Muscle of arm (tissue), 12 donors: Measurements from ENCODE around the gene INPP5A. TPM values are rescaled to one million over a fixed set of nuclear protein-coding genes. Genes with fewer than 3 reads are reported as not detected.

Experiments
- DNase-seq: peaks from one replicate; pipeline ENCODE4 v3.0.0-alpha.2; 2013
- polyA plus RNA-seq, 12 donors: library from polyadenylated mRNA; unstranded; fragments of 120-200 nt; gene quantifications; one replicate each; pipeline ENCODE4 v1.2.1, GENCODE V29; 2013; ENCODE audit not compliant: insufficient read length in 12 of 12

Gene INPP5A
- polyA plus RNA-seq, 12 donors = 22.2 to 59.4 (median 43.8) TPM; not detected in 1

- no peak for DNase-seq
Measured at GRCh38 chr10:132776821-132777220, 239.2 kb downstream of the INPP5A start.

DNA sequence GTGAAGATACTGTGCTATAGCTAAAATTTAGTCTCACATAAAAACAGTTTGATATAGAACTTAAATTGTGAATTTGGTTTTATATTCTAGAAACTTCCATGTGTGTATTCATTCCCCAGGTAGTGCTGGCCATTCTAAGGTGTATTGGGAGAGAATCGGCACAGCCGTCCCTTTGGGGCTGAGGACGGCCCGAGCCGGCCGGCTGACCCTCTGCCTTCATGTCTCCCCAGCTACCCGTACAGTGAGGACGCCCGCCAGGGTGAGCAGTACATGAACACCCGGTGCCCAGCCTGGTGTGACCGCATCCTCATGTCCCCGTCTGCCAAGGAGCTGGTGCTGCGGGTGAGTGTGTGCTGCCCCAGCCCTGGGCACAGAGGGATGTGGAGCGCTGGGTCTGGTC lies 239.9 kb downstream of the INPP5A start:
- no peak for DNase-seq

GRCh38 chr10:132779549-132780294 lies 242.1 kb downstream of the INPP5A start:
- no peak for DNase-seq

- DNase-seq = no peak
Measured at GRCh38 chr10:132780356-132780755, 242.8 kb downstream of the INPP5A start.

- DNase-seq = no peak
Measured at GRCh38 chr10:132781556-132781955, 244.0 kb downstream of the INPP5A start.

GRCh38 chr10:132783165-132783939 lies 245.8 kb downstream of the INPP5A start:
- DNase-seq = no peak

DNA sequence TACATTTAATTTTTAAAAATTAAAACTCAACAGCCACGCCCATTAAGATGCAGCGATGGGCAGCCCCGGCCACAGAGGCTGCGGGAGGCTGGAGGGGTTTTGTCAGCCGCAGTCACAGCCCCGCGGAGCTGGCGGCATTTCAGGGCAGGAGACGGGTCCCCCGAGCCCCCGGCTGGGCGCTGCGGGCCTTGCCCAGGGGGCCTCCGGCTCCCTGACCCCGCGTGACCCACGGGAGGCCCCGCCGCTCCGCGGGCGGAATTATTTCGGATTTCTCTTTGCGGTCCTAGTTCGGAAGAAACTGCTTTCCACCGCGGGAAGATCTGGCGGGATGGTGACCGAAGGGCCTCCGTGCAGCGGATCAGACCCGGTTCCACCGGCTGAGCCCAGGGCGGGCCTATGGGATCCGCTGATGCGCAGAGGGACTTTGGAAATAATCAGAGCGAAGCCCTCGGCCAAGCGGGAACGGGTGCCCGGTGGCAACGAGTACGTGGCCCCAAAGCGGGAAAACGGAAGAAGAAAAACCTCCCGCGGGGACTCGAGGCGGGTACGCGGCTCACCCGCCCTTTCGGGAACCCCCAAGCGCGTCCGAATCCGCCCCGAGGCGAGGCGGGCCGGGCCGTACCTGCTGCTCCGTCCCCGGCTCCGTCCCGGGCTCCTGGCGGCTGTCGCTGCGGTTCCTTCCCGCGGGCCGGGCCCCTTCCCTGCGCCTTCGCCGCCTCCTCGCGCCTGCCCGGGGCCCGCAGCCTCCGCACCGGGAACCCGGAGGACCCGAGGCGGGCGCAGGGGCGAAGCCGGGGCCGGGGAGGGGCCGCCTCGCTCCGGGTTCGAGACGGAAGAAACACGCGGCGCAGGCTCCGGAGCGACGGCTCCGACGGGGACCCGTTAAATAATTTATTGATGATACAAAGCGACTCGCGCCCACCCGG lies 246.6 kb downstream of the INPP5A start:
- no peak for DNase-seq

GRCh38 chr10:132784866-132785722 lies 247.5 kb downstream of the INPP5A start:
- no peak for DNase-seq

DNA sequence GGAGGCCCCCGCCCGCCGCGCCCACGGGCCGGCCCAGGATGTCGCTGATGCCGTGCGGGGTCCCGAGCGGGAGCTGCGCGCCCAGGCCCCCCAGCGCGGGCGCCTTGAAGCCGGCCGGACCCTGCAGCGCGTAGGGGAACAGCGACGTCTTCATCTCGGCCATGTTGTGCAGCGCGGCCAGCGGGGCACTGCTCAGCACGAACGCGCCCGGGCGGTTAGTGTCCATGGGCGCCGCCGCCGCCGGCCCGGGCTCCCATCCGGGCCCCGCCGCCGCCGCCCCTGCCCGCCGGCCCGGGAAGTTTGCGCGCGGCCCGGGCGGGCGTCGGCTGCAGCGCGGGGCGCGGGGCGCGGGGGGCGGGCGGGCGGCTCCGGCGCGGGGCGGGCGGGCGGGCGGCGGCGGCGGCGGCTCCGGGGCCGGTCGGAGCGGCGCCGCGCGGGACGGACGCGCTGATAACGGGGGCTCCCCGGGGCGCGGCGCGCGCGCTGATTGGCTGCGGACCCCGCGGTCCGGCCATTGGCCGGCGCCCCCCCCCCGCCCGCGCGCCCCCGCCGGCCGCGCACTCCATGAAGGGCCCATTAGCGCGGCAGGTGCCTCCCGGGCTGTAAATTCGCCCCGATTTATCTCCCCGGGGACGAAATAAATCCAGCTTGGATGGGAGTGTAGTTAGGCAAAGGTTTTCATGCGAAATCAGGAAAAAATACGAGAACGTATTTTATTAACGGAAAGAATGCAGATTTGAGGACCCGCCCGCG lies 248.3 kb downstream of the INPP5A start, which contains the start of gene NKX6-2:
Gene NKX6-2, minus strand, starts transcription at position 425 of the 753 bp plus-strand sequence. Its CDS starts 199 bp downstream, at position 226.
- no peak for DNase-seq

GRCh38 chr10:132786476-132786883 lies 248.9 kb downstream of the INPP5A start:
- DNase-seq = no peak

GRCh38 chr10:132786884-132787494 lies 249.4 kb downstream of the INPP5A start:
- DNase-seq = no peak

DNA sequence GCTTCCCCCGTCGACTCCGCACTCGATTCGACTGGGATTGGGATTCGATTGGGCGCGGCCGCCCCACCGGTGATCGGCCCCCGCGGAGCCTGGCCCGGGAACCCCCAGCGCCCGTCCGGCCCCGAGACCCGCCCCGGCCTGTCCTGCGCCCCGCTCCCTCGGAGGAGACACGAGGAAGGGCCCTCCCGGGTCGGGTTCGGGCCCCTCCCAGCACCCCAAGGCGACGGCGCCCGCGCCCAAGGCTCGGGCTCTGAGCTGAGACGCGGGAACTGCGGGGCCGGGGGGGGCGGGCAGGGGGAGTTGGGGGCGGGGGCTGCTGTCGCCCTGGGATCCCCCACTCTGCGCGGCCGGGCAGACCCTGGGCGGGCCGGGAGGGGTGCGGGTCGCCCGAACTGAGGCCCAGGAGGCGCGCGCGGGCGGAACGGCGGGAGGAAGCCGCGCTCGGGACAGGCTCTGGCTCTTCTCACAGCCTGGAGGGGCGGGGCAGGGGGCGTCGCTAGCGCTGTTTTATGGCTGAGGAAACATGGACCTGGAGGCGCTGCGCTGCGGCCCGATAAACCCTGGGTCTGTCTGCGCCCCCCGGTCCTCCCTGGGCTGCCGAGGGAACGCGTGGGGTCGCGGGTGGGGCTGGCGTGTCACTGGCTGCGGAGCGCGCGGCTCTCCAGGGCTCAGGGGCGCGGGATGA lies 250.1 kb downstream of the INPP5A start:
- no peak for DNase-seq

DNA sequence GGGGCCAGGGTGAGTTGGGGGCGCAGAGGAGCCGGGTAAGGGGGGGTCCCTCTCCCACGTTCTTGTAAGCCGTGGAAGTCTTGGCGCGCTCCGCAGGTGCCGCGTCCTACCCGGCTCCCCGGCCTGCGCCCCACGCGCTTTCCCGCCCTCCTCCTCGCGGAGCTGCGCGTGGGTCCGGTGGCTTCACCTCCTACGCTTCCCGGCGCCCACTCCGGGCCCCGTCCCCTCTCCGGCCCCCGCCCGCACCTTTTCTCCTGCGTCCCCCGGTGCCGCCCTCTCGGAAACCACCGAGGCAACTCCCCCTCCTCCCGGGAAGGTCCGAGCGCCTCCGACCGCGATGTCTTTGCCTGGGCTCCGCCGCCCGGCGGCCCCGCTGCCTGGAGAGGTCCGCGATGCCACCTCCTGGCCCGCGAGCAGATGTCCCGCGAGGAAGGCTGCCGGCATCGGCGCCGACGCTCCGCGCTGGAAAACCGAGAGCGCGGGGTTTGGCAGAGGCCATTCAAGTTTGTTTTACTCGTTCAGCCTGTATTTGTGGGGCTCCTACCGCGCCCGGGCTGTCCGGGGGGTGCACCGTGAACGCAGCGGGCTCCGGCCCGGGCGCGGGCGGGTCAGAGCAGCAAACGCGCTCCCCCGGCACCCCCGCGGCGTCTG lies 250.7 kb downstream of the INPP5A start:
- no peak for DNase-seq

- DNase-seq = no peak
Measured at GRCh38 chr10:132788831-132789219, 251.2 kb downstream of the INPP5A start.

DNA sequence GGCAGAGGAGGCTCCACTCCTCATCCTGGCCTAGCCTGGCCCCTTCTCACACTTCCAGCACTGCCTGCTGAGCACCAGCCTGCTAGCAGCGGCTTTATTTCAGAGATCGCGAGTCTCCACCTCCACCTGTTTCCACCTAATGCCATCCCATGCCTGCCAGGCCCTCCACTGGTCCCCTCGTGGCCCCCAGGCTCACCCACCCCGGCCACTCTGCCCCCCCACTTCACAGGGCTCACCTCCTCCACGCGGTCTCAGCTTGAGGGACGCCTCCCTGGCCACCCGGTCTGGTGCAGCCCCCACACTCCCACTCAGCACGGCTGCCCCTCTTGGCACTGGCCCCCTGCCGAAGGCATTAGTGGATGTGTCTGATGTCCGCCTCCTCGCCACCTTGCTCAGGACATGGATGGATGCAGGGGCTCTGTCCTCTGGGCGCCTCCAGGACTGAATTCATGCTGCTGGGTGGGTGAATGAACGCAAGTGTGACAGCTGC lies 252.1 kb downstream of the INPP5A start:
- DNase-seq = no peak

DNA sequence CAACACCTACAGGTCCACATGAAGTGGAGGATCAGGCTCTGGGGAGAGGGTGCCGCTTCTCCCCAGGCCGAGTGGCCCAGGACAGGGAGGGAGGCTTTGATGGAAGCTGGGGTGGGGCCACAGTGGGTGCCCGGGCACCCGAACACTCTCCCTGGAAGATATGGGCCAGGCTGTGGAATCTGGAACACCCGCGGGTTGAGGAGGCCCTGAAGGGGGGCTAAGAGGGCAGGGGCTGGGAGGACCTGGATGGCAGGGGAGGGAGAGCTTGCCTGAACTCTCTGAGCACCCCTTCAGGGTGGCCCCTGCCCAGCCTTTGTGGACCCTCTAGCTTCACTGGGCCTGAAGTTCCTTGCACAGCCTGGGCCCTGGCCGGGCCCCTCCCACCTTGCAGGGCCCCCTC lies 252.9 kb downstream of the INPP5A start:
- DNase-seq = no peak

DNA sequence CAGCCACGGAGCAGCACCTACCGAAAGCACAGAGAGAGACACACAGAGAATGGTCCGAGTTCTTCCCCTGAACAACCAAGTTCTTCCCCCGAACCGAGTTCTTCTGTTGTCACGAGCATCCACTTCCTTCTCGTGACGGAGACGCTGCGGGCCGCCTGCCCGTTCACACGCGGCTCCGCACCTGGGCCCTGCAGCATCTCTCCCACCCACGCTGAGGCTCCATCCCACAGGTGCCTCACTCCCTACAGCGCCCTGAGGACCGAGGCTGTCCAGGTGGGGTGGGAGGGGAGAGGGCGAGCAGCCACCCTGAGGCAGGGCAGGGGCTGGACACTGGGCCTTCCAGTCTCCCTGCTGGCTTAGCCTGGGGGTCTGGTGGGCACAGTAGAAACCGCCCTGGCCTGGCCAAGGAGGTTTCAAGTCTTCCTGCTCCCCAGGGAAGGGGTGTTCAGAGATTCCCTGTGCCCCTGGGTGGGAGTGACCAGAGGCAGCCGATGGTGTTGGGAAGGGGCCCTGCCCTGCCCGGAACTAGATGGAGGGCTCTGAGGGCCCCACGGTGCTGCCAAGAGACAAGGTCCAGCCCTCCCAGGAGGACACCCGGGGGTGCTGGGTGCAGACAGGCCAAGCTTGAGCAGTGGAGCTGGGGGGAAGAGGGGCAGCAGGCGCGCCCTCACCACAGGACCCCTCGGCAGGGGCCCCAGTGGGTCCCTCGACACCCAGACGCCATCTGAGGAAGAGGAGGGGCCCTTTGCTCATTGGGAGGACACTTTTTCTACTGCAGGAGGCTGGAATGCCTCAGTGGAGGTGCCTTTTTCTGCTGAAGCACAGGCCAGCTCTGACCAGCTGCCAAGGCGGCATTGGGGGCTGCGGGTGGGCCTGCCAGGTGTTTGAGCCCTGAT lies 253.6 kb downstream of the INPP5A start:
- no peak for DNase-seq
